ENCODE results near the gene TDRD15.
"Not testable (repeated sequence)": the region's sequence is repeated elsewhere in the genome, so short reads cannot be mapped to it uniquely, and the experiment has no call there.

Gene TDRD15

GRCh38 chr2:21142149-21142548 lies 18.4 kb downstream of the TDRD15 start:
- TF ChIP-seq, protein P1, sequence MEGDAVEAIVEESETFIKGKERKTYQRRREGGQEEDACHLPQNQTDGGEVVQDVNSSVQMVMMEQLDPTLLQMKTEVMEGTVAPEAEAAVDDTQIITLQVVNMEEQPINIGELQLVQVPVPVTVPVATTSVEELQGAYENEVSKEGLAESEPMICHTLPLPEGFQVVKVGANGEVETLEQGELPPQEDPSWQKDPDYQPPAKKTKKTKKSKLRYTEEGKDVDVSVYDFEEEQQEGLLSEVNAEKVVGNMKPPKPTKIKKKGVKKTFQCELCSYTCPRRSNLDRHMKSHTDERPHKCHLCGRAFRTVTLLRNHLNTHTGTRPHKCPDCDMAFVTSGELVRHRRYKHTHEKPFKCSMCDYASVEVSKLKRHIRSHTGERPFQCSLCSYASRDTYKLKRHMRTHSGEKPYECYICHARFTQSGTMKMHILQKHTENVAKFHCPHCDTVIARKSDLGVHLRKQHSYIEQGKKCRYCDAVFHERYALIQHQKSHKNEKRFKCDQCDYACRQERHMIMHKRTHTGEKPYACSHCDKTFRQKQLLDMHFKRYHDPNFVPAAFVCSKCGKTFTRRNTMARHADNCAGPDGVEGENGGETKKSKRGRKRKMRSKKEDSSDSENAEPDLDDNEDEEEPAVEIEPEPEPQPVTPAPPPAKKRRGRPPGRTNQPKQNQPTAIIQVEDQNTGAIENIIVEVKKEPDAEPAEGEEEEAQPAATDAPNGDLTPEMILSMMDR (IDR thresholded peaks at IDR 0.05), result no peak
- DNase-seq (ENCODE audit: low spot score), result no peak
- Histone ChIP-seq H3K27ac (no peak overlapping the region), H3K4me3 (no peak overlapping the region)

DNA sequence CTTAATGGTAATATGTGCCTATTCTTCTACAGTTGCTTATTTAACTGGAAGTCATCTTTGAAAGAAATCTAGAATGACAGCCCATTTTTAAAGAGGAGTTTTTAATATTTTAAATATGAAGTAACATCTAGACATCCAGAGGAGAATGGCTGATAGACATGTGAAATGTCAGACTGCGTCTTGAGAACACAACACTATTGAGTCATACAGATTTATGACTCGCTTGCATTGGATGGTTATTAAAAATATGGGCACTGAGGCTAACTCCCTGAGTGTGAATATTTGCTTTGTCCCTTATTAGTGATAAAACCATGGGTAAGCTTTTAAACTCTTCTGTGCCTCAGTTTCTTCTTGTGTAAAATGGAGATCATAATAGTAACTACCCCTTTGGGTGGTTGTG lies 22.9 kb downstream of the TDRD15 start:
- no peak for DNase-seq (ENCODE audit: low spot score)
- H3K4me3 ChIP-seq, result no peak overlapping the region
- TF ChIP-seq, protein P1 (IDR thresholded peaks at IDR 0.05), result no peak
- no peak overlapping the region for H3K27ac ChIP-seq

DNA sequence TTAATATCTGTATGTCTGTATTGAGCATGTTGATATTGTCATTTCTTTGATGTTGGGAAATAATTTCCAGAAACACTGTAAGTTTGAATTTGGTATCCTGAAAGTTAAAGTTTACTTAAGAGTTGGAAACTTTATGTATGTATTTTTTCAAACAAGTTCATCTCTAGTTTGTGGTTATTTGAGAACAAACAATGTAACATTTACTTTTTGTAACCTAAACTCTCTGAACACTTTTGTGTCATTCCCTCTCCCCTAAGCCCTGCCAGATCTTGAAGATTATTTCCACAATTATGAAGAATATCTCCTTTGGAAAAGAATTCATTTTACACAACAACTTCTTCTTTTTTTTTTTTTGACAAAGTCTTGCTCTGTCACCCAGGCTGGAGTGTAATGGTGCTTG lies 24.9 kb downstream of the TDRD15 start:
- Histone ChIP-seq H3K27ac (no peak overlapping the region), H3K4me3 (no peak overlapping the region)
- no peak for DNase-seq (ENCODE audit: low spot score)
- TF ChIP-seq, protein P1 (IDR thresholded peaks at IDR 0.05), result no peak

DNA sequence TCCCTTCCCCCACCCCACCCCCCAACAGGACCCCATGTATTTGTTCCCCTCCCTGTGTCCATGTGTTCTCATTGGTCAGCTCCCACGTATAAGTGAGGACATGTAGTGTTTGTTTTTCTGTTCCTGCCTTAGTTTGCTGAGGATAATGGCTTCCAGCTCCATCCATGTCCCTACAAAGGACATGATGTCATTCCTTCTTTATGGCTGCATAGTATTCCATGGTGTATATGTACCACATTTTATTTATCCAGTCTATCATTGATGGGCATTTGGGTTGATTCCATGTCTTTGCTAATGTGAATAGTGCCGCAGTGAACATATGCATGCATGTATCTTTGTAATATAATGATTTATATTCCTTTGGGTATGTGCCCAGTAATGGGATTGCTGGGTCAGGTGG lies 27.5 kb downstream of the TDRD15 start:
- DNase-seq (ENCODE audit: low spot score); H3K27ac ChIP-seq; H3K4me3 ChIP-seq: not testable (repeated sequence)

DNA sequence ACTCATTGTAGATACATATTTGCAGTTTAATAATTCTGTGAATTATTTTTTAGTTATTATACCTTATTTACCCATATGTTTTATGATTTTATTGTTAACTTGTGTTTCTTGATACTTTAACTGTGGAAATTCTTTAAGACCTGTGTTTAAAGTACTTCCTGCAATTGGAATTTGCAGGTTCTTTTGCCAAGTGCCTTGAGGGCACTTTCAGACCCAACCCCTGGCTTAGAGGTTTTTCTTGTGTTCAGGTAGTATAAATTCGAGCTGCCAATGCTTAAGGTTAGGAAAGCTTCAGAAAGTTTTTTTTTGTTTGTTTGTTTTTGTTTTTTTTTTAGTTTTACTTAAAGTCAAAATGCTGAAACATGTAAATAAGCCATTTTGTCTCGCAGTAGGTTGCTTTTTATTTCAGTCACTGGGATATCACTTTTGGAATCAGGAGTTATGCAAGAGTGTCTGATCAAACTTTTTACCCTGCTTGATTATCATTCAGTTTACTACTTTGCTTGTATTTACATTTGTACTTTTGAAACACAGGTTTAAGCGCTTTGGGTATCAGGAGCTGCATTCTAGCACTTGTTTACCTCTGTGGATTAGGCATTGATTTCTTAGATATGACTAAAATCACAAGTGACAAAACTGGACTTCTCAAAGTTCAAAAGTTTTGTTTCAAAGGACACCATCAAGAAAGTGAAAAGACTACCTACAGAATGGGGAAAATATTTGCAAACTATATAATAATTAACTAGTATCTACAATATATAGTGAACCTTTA lies 31.8 kb downstream of the TDRD15 start:
- Histone ChIP-seq H3K4me3 (no peak overlapping the region), H3K27ac (no peak overlapping the region)
- no peak for DNase-seq (ENCODE audit: low spot score)
- TF ChIP-seq, protein P1 (IDR thresholded peaks at IDR 0.05), result no peak

DNA sequence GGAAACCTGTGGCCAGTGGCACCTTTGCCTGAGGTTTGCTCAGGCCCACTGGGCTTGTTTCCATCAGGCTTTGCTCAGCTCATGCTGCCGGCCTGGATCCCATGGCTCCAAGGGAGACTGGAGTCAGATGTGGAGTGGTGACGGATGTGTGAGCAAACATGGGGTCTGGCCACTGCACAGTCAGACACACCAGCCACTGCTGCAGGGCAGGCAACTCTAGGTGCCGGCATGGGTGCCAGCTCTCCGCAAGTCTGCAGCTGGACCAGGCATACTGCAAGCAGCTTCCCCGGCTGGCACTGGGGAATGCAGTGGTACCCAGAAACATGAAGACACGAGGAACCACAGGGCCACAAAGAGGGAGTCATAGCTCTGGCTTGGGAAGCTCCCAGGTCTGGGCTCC lies 37.4 kb downstream of the TDRD15 start:
- Histone ChIP-seq H3K27ac (no peak overlapping the region), H3K4me3 (no peak overlapping the region)
- TF ChIP-seq, protein P1 (IDR thresholded peaks at IDR 0.05), result no peak
- DNase-seq (ENCODE audit: low spot score), result no peak

DNA sequence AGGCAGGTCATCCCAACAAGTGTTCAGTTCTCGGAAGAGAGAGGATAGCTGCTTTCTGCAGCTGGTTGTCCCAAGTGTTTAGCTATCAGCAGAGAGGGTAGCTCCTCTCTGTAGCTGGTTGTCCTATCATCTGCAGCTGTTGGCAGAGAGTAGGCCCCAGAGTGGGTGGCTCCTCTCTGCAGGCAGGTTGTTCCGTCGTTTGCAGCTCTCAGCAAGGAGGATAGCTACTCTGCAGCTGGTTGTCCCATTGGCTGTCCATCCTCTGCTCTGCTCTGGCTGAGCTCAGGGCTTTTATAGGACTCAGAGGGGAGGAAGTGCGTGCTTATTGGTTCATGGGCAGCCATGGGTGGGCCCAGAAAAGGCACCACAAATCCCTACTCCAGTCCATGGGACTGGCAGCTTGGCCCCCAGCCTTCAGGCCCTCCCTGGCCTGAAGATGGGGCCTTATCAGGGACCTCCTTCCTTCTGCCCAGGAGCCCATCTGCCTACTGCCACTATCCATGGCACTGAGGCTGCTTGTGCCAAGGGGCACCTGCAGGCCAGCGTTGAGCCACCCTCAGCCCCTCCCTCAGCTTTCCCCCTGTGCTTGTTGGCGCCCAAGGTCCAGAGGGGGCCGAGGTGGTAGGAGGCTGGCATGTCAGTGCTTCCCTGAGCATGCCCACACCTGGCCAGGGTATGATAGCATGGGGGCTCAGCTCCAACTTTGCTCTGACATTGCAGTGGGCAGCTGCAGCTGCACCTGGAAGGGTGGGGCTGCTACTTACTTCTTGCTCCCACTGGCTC lies 38.3 kb downstream of the TDRD15 start:
- Histone ChIP-seq H3K27ac (no peak overlapping the region), H3K4me3 (no peak overlapping the region)
- no peak for DNase-seq (ENCODE audit: low spot score)
- TF ChIP-seq, protein P1 (IDR thresholded peaks at IDR 0.05), result no peak

Measured in coronary artery (tissue), 2 donors.